Stimulated activated CD4-positive, alpha-beta T cell treated with anti-CD3 and anti-CD28 coated beads, Interleukin-2, amount 100 ng/mL, for 4 hours (primary cell): Measurements from ENCODE around the gene NBAS.

Experiments
- DNase-seq: peaks from one replicate; pipeline ENCODE4 v3.0.0-alpha.2; 2020; ENCODE audit warnings: low read depth

NBAS gene

GRCh38 chr2:15163326-15163725, 397.8 kb downstream of the NBAS start:
- no peak for DNase-seq

- DNase-seq: no peak
These were observed 398.5 kb downstream of the NBAS start for GRCh38 chr2:15162620-15163019.

- no peak for DNase-seq
These were observed 400.7 kb downstream of the NBAS start for GRCh38 chr2:15160201-15160991.

GRCh38 chr2:15159751-15160177, 401.4 kb downstream of the NBAS start:
- no peak for DNase-seq

DNA sequence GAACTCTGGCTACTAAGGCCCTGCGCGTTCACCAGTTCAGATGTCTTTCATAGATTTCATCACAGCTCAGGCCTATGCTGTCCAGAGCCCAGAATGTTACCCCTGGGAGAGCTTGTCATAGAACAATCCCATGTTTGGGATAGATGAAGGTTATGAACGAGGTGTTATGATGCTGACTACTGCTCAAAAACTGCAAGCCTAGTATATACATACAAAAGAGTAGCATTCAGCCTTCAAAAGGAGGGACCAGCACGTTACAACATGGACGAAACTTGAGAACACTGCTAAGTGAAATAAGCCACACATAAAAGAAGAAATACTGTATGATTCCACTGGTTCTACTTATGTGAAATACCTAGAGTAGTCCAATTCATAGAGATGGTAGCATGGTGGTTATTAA, 401.9 kb downstream of the NBAS start:
- no peak for DNase-seq

- no peak for DNase-seq
These were observed 402.6 kb downstream of the NBAS start for GRCh38 chr2:15158532-15158931.

DNA sequence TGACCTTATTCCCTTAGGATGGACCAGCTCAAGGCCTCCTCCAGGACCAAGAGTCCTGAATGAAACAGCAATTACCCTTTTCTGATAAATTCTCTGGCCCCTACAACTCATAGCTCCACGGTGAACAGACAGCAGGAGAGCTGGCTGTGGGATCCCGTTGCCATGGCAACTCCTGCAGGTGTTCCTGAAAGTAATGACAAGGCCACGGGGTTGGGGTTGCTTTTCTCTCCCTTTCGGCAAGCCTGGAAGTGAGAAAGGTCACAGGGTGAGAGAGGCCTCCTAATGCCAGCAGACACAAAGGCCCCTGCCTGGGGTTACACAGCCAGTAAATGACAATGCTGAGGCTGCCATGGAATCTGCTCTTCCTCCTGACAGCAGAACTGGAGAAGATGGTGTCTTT, 403.0 kb downstream of the NBAS start:
- no peak for DNase-seq

GRCh38 chr2:15155959-15156574, 405.1 kb downstream of the NBAS start:
- no peak for DNase-seq

GRCh38 chr2:15154297-15154696, 406.8 kb downstream of the NBAS start:
- no peak for DNase-seq

- no peak for DNase-seq
These were observed 408.8 kb downstream of the NBAS start for GRCh38 chr2:15152382-15152781.

DNA sequence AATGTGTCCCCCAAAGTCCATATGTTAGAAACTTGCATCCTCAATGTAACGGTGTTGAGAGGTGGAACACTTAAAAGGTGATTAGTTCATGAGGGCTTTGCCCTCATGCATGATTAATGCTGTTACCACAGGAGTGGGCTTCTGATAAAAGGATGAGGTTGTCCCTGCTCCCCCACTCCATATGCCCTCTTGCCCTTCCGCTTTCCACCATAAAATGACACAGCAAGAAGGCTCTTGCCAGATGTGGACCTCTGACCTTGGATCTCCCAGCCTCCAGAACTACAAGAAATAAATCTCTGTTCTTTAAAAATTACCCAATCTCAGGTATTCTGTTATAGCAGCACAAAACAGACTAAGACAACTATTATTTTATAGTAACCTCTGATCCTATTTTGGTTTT, 412.1 kb downstream of the NBAS start:
- DNase-seq: no peak

DNA sequence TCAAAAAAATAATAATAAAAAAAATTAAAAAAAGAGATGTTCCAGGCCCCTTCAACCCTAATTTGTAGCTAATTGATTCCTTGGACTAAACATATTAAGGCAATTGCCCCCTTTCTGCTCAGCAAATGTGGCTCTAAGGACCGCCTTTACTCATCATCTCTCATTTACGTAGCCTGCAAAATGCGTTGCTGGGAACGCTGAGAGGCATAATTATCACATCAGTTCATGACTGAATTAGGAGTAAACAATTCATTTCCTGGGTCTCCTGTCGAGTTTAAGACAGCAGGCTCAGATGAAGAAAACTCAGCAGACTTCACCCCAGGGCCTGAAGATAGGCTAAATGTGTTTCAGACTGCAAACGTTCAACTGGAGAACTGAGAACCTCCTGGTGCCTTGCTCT, 413.5 kb downstream of the NBAS start:
- no peak for DNase-seq

- DNase-seq: no peak
These were observed 414.2 kb downstream of the NBAS start for GRCh38 chr2:15146960-15147359.

DNA sequence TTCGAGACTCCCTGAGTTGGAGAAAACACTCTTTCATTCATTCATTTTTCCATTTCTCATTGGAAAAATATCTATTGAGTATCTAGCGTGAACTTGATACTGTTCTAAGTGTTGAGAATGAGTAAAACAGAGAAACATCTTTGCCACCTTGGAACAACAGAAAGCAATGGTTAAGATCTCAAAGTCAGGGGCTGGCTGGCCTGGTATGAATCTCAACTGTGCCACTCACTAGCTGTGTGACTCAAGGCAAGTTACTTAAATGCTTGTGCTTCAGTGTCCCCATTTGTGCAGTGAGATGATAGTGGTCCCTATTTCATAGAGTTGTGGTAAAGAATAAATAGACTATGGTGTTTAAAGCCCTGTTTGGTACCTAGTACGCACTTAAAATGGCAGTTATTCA, 415.2 kb downstream of the NBAS start:
- DNase-seq: no peak

GRCh38 chr2:15145046-15145817, 415.9 kb downstream of the NBAS start:
- no peak for DNase-seq

- peak; percentile 70 for DNase-seq
These were observed 419.0 kb downstream of the NBAS start for GRCh38 chr2:15142069-15142689.

DNA sequence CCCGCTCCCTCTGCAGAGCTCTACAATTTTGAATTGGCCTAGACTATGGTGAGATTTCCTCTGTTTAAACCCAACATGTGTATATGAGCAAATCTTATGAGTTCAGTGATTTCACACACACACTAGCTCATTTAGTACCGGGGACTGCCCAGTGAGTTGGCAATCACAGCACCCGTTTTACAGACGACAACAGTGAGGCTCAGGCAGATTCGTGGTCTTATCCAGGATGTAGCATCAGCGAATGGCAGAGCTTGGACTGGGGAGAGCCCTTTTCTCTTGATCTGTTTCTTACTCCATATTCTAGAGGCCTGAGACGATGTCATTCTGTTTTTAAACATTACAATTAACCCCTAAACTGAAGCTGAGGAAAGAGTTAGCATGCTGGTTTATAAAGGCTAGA, 419.9 kb downstream of the NBAS start:
- DNase-seq: no peak

GRCh38 chr2:15136639-15137038, 424.5 kb downstream of the NBAS start:
- DNase-seq: no peak

DNA sequence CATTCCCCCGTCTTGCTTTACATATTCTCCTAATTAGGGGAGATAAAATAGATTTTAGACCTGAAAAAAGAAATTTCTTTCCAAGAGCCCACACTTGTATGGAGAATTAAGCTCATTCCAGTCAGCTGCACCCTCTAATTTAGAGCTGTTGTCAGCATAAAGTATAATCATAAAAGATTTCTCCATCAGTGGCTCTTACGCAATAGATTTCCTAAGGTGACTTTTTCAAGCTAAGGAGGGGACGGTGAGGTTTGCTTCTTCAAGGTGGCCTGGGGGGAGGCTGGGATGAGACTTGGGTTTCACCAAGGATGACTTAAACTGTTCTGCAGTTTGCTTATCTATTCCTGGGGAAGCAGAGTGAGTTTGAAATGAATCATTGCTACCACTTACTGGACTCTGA, 426.2 kb downstream of the NBAS start:
- DNase-seq: no peak

DNA sequence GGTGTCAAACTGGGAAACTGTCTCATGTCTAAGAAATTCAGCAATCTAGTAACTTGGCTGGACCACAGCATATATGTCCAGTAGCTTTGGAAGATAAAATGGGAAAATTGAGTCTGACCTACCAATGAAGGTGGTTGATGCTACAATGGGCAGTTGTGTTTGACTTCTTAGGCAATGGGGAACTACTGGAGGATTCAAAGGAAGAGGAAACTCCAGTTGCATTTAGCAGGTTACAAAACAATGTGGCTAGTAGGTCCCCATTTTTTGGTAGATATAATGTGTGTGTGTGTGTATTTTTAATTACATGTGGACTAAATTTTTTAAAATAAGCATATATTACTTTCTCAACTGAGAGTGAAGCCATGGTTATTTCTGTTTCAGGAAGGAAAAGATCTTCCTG, 427.7 kb downstream of the NBAS start:
- DNase-seq: no peak

DNA sequence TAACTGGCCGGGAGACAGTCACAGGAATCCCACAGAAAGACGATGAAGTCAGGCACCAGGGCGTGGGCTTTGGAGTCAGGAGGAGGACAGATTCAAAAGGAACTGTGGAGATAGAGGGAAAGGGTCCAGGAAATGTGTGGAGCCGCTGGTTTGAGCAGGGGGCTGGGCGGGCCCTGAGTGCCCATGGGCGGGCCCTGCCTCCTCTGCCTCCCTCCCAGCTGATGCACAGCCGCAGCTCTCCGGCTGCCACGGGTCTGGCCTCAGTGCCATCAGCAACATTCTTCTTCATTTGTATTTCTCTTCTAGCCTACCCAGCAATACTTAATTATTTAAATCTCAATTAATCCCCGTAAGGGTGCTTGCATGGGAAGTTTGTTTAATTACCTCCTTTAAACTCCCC, 432.3 kb downstream of the NBAS start:
- no peak for DNase-seq

DNA sequence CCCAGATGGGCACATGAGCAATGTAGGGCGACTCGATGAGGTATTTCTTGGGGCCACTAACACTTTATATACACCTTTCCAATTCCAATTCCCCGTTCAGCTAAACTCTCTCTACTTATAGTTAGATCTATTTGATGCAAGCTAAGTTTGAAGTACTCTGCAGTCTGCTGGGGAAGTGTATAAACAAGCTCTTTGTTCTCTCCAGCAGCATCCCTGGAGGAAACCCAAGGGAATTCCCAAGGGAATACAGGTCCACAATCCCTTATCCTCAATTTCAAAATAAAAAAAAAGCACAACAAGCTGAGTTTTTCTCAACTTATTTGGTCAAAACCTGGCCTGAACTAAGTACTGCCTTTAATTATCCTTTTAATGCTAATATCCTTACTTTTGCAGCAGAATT, 433.3 kb downstream of the NBAS start:
- DNase-seq: no peak

GRCh38 chr2:15127301-15127700, 433.8 kb downstream of the NBAS start:
- DNase-seq: no peak
